Liver (tissue), 3 donors: ENCODE measurements around the gene GABRB1.

Experiments used
- EGR1 ChIP-seq, 2 donors: IDR thresholded peaks; 2 replicates each; pipeline ENCODE4 v1.6.1; 2016 to 2018; ENCODE audit warnings: antibody characterized with exemption in 2 of 2, low read depth in 2 of 2
- FOXA1 ChIP-seq: IDR thresholded peaks from 2 replicates; pipeline ENCODE4 v1.6.1; 2016; ENCODE audit warnings: antibody characterized with exemption
- JUND ChIP-seq, 2 donors: IDR thresholded peaks; 2 replicates each; pipeline ENCODE4 v1.6.1; 2016; ENCODE audit warnings: antibody characterized with exemption in 2 of 2
- RAD21 ChIP-seq, 2 donors: IDR thresholded peaks; 2 replicates each; pipeline ENCODE4 v1.6.1; 2016; ENCODE audit warnings: antibody characterized with exemption in 2 of 2, mild to moderate bottlenecking in 2 of 2
- TAF1 ChIP-seq: conservative IDR thresholded peaks from 2 replicates; pipeline ENCODE4 v1.6.1; 2016; ENCODE audit warnings: antibody characterized with exemption, mild to moderate bottlenecking
- TF ChIP-seq, protein P1 (sequence below): fragments of 150-350 bp; IDR thresholded peaks from 2 replicates; pipeline ENCODE4 v1.5.1; 2017; ENCODE audit warnings: improper control_type of control experiment, low read depth, low read length; ENCODE audit not compliant: missing input control
- TF ChIP-seq, protein P2 (sequence below): IDR thresholded peaks from 2 replicates; pipeline ENCODE4 v1.6.1; 2016; ENCODE audit warnings: antibody characterized with exemption
- TF ChIP-seq, protein P3 (sequence below): IDR thresholded peaks from 2 replicates; pipeline ENCODE4 v1.6.1; 2016; ENCODE audit warnings: antibody characterized with exemption, mild to moderate bottlenecking
- TF ChIP-seq, protein P4 (sequence below): IDR thresholded peaks from 2 replicates; pipeline ENCODE4 v1.6.1; 2016; ENCODE audit warnings: antibody characterized with exemption
- TF ChIP-seq, protein P5 (sequence below): IDR thresholded peaks from 2 replicates; pipeline ENCODE4 v1.6.1; 2016; ENCODE audit warnings: antibody characterized with exemption
- donor health status: healthy.
- donor health status: healthy.

DNA sequence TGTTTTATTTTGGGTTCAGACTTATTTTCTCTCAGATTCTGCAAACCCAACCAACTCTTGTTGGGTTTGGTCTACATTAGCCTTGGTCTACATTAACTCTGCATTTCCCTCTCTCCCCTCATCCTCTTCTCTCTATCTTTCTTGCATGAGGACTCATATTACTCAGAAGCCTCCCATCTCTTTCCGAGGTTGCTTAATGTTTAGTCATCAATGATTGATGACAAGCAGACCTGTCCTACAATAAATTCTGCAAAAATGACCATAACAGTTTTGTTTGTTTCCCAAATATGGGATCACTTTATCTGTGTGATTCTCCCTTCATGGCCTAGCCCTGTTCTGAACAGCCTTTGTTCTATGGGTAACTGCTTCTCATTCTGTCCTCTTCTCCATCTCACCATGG, 75.2 kb downstream of the GABRB1 start:
- TF ChIP-seq, protein P1, sequence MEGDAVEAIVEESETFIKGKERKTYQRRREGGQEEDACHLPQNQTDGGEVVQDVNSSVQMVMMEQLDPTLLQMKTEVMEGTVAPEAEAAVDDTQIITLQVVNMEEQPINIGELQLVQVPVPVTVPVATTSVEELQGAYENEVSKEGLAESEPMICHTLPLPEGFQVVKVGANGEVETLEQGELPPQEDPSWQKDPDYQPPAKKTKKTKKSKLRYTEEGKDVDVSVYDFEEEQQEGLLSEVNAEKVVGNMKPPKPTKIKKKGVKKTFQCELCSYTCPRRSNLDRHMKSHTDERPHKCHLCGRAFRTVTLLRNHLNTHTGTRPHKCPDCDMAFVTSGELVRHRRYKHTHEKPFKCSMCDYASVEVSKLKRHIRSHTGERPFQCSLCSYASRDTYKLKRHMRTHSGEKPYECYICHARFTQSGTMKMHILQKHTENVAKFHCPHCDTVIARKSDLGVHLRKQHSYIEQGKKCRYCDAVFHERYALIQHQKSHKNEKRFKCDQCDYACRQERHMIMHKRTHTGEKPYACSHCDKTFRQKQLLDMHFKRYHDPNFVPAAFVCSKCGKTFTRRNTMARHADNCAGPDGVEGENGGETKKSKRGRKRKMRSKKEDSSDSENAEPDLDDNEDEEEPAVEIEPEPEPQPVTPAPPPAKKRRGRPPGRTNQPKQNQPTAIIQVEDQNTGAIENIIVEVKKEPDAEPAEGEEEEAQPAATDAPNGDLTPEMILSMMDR, result no peak
- TF ChIP-seq TAF1, result no peak
- TF ChIP-seq, protein P2, sequence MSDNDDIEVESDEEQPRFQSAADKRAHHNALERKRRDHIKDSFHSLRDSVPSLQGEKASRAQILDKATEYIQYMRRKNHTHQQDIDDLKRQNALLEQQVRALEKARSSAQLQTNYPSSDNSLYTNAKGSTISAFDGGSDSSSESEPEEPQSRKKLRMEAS, result no peak
- TF ChIP-seq RAD21 (IDR thresholded peaks at IDR 0.05), result no peak
- TF ChIP-seq EGR1 (IDR thresholded peaks at IDR 0.05; ENCODE audit: low read depth in 2 of 2), result no peak
- TF ChIP-seq, protein P3, sequence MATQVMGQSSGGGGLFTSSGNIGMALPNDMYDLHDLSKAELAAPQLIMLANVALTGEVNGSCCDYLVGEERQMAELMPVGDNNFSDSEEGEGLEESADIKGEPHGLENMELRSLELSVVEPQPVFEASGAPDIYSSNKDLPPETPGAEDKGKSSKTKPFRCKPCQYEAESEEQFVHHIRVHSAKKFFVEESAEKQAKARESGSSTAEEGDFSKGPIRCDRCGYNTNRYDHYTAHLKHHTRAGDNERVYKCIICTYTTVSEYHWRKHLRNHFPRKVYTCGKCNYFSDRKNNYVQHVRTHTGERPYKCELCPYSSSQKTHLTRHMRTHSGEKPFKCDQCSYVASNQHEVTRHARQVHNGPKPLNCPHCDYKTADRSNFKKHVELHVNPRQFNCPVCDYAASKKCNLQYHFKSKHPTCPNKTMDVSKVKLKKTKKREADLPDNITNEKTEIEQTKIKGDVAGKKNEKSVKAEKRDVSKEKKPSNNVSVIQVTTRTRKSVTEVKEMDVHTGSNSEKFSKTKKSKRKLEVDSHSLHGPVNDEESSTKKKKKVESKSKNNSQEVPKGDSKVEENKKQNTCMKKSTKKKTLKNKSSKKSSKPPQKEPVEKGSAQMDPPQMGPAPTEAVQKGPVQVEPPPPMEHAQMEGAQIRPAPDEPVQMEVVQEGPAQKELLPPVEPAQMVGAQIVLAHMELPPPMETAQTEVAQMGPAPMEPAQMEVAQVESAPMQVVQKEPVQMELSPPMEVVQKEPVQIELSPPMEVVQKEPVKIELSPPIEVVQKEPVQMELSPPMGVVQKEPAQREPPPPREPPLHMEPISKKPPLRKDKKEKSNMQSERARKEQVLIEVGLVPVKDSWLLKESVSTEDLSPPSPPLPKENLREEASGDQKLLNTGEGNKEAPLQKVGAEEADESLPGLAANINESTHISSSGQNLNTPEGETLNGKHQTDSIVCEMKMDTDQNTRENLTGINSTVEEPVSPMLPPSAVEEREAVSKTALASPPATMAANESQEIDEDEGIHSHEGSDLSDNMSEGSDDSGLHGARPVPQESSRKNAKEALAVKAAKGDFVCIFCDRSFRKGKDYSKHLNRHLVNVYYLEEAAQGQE, result no peak
- TF ChIP-seq, protein P4, sequence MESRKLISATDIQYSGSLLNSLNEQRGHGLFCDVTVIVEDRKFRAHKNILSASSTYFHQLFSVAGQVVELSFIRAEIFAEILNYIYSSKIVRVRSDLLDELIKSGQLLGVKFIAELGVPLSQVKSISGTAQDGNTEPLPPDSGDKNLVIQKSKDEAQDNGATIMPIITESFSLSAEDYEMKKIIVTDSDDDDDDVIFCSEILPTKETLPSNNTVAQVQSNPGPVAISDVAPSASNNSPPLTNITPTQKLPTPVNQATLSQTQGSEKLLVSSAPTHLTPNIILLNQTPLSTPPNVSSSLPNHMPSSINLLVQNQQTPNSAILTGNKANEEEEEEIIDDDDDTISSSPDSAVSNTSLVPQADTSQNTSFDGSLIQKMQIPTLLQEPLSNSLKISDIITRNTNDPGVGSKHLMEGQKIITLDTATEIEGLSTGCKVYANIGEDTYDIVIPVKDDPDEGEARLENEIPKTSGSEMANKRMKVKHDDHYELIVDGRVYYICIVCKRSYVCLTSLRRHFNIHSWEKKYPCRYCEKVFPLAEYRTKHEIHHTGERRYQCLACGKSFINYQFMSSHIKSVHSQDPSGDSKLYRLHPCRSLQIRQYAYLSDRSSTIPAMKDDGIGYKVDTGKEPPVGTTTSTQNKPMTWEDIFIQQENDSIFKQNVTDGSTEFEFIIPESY, result no peak
- TF ChIP-seq, protein P5, sequence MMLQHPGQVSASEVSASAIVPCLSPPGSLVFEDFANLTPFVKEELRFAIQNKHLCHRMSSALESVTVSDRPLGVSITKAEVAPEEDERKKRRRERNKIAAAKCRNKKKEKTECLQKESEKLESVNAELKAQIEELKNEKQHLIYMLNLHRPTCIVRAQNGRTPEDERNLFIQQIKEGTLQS, result no peak
- no peak for TF ChIP-seq FOXA1
- no peak for TF ChIP-seq JUND (IDR thresholded peaks at IDR 0.05)
